HG03378 (cell line): Measurements from ENCODE around the gene CFAP157.

Experiments
- ATAC-seq: cut with Tn5 transposase; IDR thresholded peaks from one replicate; pipeline ENCODE4 v1.9.1; 2021; ENCODE audit warnings: mild to moderate bottlenecking, moderate library complexity; ENCODE audit not compliant: unreplicated experiment

The CFAP157 gene

GRCh38 chr9:127714951-127715469 is 8.2 kb downstream of the CFAP157 start:
- no peak for ATAC-seq

GRCh38 chr9:127715470-127716337 is 8.9 kb downstream of the CFAP157 start, which contains the start of the genes PTRH1 and TTC16:
PTRH1 (minus strand) TSS chr9:127715663; CDS start chr9:127715639, 24 bp downstream.
TTC16 (plus strand) TSS chr9:127716079; CDS start chr9:127716146, 67 bp downstream.
- peak; percentile 76 for ATAC-seq

GRCh38 chr9:127716412-127716811 is 9.6 kb downstream of the CFAP157 start:
- no peak for ATAC-seq

GRCh38 chr9:127717766-127718165 is 11.0 kb downstream of the CFAP157 start:
- no peak for ATAC-seq

- ATAC-seq = no peak
Observed at GRCh38 chr9:127720031-127720864, 13.5 kb downstream of the CFAP157 start.

GRCh38 chr9:127720865-127721227 is 14.1 kb downstream of the CFAP157 start:
- no peak for ATAC-seq

- no peak for ATAC-seq
Observed at GRCh38 chr9:127721391-127721821, 14.6 kb downstream of the CFAP157 start.

GRCh38 chr9:127722055-127722745 is 15.4 kb downstream of the CFAP157 start:
- no peak for ATAC-seq

- ATAC-seq = no peak
Observed at GRCh38 chr9:127723013-127723412, 16.2 kb downstream of the CFAP157 start.

GRCh38 chr9:127723444-127723843 is 16.7 kb downstream of the CFAP157 start:
- no peak for ATAC-seq

- no peak for ATAC-seq
Observed at GRCh38 chr9:127724012-127724411, 17.2 kb downstream of the CFAP157 start.

GRCh38 chr9:127726871-127727270 is 20.1 kb downstream of the CFAP157 start:
- no peak for ATAC-seq

GRCh38 chr9:127728808-127729207 is 22.0 kb downstream of the CFAP157 start:
- no peak for ATAC-seq

GRCh38 chr9:127729522-127730256 is 22.9 kb downstream of the CFAP157 start:
- no peak for ATAC-seq

GRCh38 chr9:127730262-127730661 is 23.5 kb downstream of the CFAP157 start:
- no peak for ATAC-seq

- no peak for ATAC-seq
Observed at GRCh38 chr9:127730799-127731410, 24.1 kb downstream of the CFAP157 start.

- no peak for ATAC-seq
Observed at GRCh38 chr9:127731938-127732337, 25.1 kb downstream of the CFAP157 start.

- no peak for ATAC-seq
Observed at GRCh38 chr9:127732444-127732843, 25.7 kb downstream of the CFAP157 start.

GRCh38 chr9:127733614-127734013 is 26.8 kb downstream of the CFAP157 start:
- ATAC-seq = no peak
